GM03348 (cell line): Measurements from ENCODE around the gene S1PR5.

Experiments
- DNase-seq: peaks from one replicate; pipeline ENCODE4 v3.0.0; 2012; ENCODE audit warnings: low spot score

S1PR5 gene

GRCh38 chr19:10467104-10467706 is 50.0 kb downstream of the S1PR5 start:
- DNase-seq, result no peak

GRCh38 chr19:10464456-10464855 is 52.8 kb downstream of the S1PR5 start:
- DNase-seq, result no peak
